HepG2 (cell line): Measurements from ENCODE around the gene GLTPD2. TPM values are rescaled to one million over a fixed set of nuclear protein-coding genes. Genes with fewer than 3 reads are reported as not detected.

Experiments
- CEBPZ ChIP-seq: IDR thresholded peaks from 2 replicates; pipeline ENCODE4 v1.6.1; 2012; ENCODE audit warnings: low read length, improper control_type of control experiment
- FIP1L1 ChIP-seq: fragments of 200-400 bp; formaldehyde crosslinking; IDR thresholded peaks from 2 replicates; pipeline ENCODE4 v1.6.1; 2018; ENCODE audit warnings: low read depth, mild to moderate bottlenecking, low read length, moderate library complexity, borderline replicate concordance; ENCODE audit not compliant: insufficient read depth
- FOXP1 ChIP-seq, 2 experiments: fragments of 450-650 bp in 1 of 2; IDR thresholded peaks; 2 replicates each; pipeline ENCODE4 v1.6.1; 2017 to 2018; ENCODE audit warnings: antibody characterized with exemption in 1 of 2
- IRX3 ChIP-seq: sonication (generic); formaldehyde crosslinking; IDR thresholded peaks from 2 replicates; pipeline ENCODE4 v1.8.1; 2023; ENCODE audit warnings: mild to moderate bottlenecking, low read depth, missing genetic modification reagents, borderline replicate concordance
- ISX ChIP-seq: sonication (generic); formaldehyde crosslinking; conservative IDR thresholded peaks from 2 replicates; pipeline ENCODE4 v1.5.0; 2020; ENCODE audit warnings: missing genetic modification reagents
- KLF6 ChIP-seq: IDR thresholded peaks from 2 replicates; pipeline ENCODE4 v1.8.0; 2016; ENCODE audit warnings: missing biosample characterization, missing genetic modification reagents
- MTA1 ChIP-seq: sonication (generic); formaldehyde crosslinking; IDR thresholded peaks from 2 replicates; pipeline ENCODE4 v1.4.0; 2020; ENCODE audit warnings: missing genetic modification reagents, mild to moderate bottlenecking, borderline replicate concordance
- RARG ChIP-seq: sonication (generic); formaldehyde crosslinking; IDR thresholded peaks from 2 replicates; pipeline ENCODE4 v1.4.0; 2020; ENCODE audit warnings: low read depth, mild to moderate bottlenecking, missing genetic modification reagents
- RNF2 ChIP-seq: fragments of 450-650 bp; conservative IDR thresholded peaks from 2 replicates; pipeline ENCODE4 v1.6.1; 2016; ENCODE audit warnings: low read depth
- ZBTB37 ChIP-seq: sonication (generic); formaldehyde crosslinking; IDR thresholded peaks from 2 replicates; pipeline ENCODE4 v1.4.0; 2020; ENCODE audit warnings: mild to moderate bottlenecking, missing genetic modification reagents
- ZBTB42 ChIP-seq: sonication (generic); formaldehyde crosslinking; IDR thresholded peaks from 2 replicates; pipeline ENCODE4 v1.5.0; 2020; ENCODE audit warnings: mild to moderate bottlenecking, missing genetic modification reagents
- ZC3H13 ChIP-seq: sonication (generic); formaldehyde crosslinking; IDR thresholded peaks from 2 replicates; pipeline ENCODE4 v1.8.1; 2023; ENCODE audit warnings: mild to moderate bottlenecking, missing genetic modification reagents, moderate library complexity
- ZFP1 ChIP-seq: IDR thresholded peaks from 2 replicates; pipeline ENCODE4 v1.6.1; 2016
- ZNF12 ChIP-seq: sonication (generic); formaldehyde crosslinking; IDR thresholded peaks from 2 replicates; pipeline ENCODE4 v1.5.0; 2020; ENCODE audit warnings: missing genetic modification reagents
- ZNF180 ChIP-seq: sonication (generic); formaldehyde crosslinking; IDR thresholded peaks from 2 replicates; pipeline ENCODE4 v1.4.0; 2020; ENCODE audit warnings: low read depth, missing genetic modification reagents, borderline replicate concordance
- ZNF33A ChIP-seq: sonication (generic); formaldehyde crosslinking; IDR thresholded peaks from 2 replicates; pipeline ENCODE4 v1.5.1; 2020; ENCODE audit warnings: missing genetic modification reagents, mild to moderate bottlenecking, moderate library complexity, borderline replicate concordance
- ZSCAN25 ChIP-seq: sonication (generic); formaldehyde crosslinking; IDR thresholded peaks from 2 replicates; pipeline ENCODE4 v1.8.0; 2022; ENCODE audit warnings: mild to moderate bottlenecking, missing genetic modification reagents
- ZSCAN5A ChIP-seq: sonication (generic); formaldehyde crosslinking; IDR thresholded peaks from 2 replicates; pipeline ENCODE4 v1.8.0; 2022; ENCODE audit warnings: mild to moderate bottlenecking, missing genetic modification reagents, borderline replicate concordance
- polyA plus RNA-seq, 8 experiments: library from polyadenylated mRNA; depleted of rRNA in 3 of 8; stranded (reverse) in 7 of 8; unstranded in 1 of 8; fragments of >200 nt; fragmentation: Illumina TruSeq in 4 of 8; extraction: Trizol in 4 of 8; gene quantifications; 2 replicates each; pipeline versions ENCODE4 v1.2.1 to v1.2.3, GENCODE V29; 2011 to 2016; ENCODE audit warnings: low read depth in 4 of 8, missing spikeins in 1 of 8, mixed read lengths in 1 of 8; ENCODE audit not compliant: insufficient read depth in 1 of 8
- total RNA-seq, 5 experiments: library from RNA; depleted of rRNA; stranded (reverse); fragments of >200 nt; fragmentation: Illumina TruSeq; extraction: Trizol; gene quantifications; 2 replicates each; pipeline ENCODE4 v1.2.3, GENCODE V29; 2016; ENCODE audit warnings: low read depth in 1 of 5
- TF ChIP-seq, protein P1 (sequence below): sonication (generic); formaldehyde crosslinking; IDR thresholded peaks from 2 replicates; pipeline ENCODE4 v1.4.0; 2020; ENCODE audit warnings: missing genetic modification reagents, borderline replicate concordance
- TF ChIP-seq, protein P2 (sequence below): sonication (generic); formaldehyde crosslinking; IDR thresholded peaks from 2 replicates; pipeline ENCODE4 v1.4.0; 2020; ENCODE audit warnings: missing genetic modification reagents

The GLTPD2 gene
- total and polyA plus RNA-seq, 2 of the 13 experiments (the other 11 are each of a cell fraction or from before 2014, with no cell fraction given), result 7.5 to 12.9 TPM

- TF ChIP-seq ZSCAN5A (CRISPR knock-in tag), result 0 out of 2 replicates have a peak, but pooled peaks have one; percentile 31
- TF ChIP-seq FOXP1 (IDR thresholded peaks at IDR 0.05), result no peak
- TF ChIP-seq FOXP1 (CRISPR knock-in tag; IDR thresholded peaks at IDR 0.05), result 0 out of 2 replicates have a peak, but pooled peaks have one; percentile 30
- no peak; the same call in 1 of the 2 replicates for TF ChIP-seq ZSCAN25 (CRISPR knock-in tag)
- no peak for TF ChIP-seq ZBTB37 (CRISPR knock-in tag)
- TF ChIP-seq, protein P1, sequence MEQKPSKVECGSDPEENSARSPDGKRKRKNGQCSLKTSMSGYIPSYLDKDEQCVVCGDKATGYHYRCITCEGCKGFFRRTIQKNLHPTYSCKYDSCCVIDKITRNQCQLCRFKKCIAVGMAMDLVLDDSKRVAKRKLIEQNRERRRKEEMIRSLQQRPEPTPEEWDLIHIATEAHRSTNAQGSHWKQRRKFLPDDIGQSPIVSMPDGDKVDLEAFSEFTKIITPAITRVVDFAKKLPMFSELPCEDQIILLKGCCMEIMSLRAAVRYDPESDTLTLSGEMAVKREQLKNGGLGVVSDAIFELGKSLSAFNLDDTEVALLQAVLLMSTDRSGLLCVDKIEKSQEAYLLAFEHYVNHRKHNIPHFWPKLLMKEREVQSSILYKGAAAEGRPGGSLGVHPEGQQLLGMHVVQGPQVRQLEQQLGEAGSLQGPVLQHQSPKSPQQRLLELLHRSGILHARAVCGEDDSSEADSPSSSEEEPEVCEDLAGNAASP (CRISPR knock-in tag), result 0 out of 2 replicates have a peak, but pooled peaks have one; percentile 62
- no peak for TF ChIP-seq MTA1 (CRISPR knock-in tag)
- no peak; the same call in 1 of the 2 replicates for TF ChIP-seq KLF6
- TF ChIP-seq, protein P2, sequence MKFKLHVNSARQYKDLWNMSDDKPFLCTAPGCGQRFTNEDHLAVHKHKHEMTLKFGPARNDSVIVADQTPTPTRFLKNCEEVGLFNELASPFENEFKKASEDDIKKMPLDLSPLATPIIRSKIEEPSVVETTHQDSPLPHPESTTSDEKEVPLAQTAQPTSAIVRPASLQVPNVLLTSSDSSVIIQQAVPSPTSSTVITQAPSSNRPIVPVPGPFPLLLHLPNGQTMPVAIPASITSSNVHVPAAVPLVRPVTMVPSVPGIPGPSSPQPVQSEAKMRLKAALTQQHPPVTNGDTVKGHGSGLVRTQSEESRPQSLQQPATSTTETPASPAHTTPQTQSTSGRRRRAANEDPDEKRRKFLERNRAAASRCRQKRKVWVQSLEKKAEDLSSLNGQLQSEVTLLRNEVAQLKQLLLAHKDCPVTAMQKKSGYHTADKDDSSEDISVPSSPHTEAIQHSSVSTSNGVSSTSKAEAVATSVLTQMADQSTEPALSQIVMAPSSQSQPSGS, result peak; percentile 76; the same call in 1 of the 2 replicates
- TF ChIP-seq CEBPZ, result no peak
- TF ChIP-seq ZBTB42 (CRISPR knock-in tag), result peak; percentile 39; the same call in 1 of the 2 replicates
- peak; percentile 56; the same call in 1 of the 2 replicates for TF ChIP-seq ZFP1
- no peak for TF ChIP-seq RARG (CRISPR knock-in tag)
- TF ChIP-seq ISX, result no peak
- no peak for TF ChIP-seq ZNF33A
- TF ChIP-seq ZNF180 (CRISPR knock-in tag), result no peak
- peak; percentile 70; the same call in 1 of the 2 replicates for TF ChIP-seq ZC3H13 (CRISPR knock-in tag)
- no peak for TF ChIP-seq FIP1L1
- peak; percentile 87 for TF ChIP-seq ZNF12 (CRISPR knock-in tag)
- TF ChIP-seq IRX3, result no peak
- TF ChIP-seq RNF2, result no peak
Observed at GRCh38 chr17:4777969-4778760, 10.6 kb upstream of the GLTPD2 start (continued).
